IMR-90 (cell line): ENCODE results near the gene VPS4B. TPM values are rescaled to one million over a fixed set of nuclear protein-coding genes. Genes with fewer than 3 reads are reported as not detected.

Experiments
- ATAC-seq: fragments of 200-7000 bp; cut with Tn5 transposase; 2 replicates; pipeline ENCODE4 v1.9.1; 2020; ENCODE audit warnings: low read depth, mild to moderate bottlenecking, moderate library complexity
- BruUV-seq: library from RNA; stranded (reverse); fragments of 400-500 nt; replicated peaks from 2 replicates; lab custom pipeline; 2021; lab: Mats Ljungman, UMichigan
- CTCF ChIA-PET: fragments of 300-600 bp; formaldehyde crosslinking; extraction: SDS; loops from one replicate; lab custom pipeline; 2021; ENCODE audit warnings: antibody characterized with exemption; lab: Yijun Ruan, JAX
- POLR2A ChIA-PET: fragments of 300-600 bp; sonication (Branson Sonifier 250); formaldehyde crosslinking; loops from one replicate; lab custom pipeline; 2022; ENCODE audit warnings: antibody characterized with exemption; ENCODE audit not compliant: unreplicated experiment; lab: Charles Lee
- DNase-seq: peaks from one replicate; pipeline ENCODE4 v3.0.0; 2013
- H2AFZ ChIP-seq: replicated peaks from 2 replicates; pipeline ENCODE3; 2013; ENCODE audit warnings: low read length, mild to moderate bottlenecking; ENCODE audit not compliant: poor library complexity
- H2AK5ac ChIP-seq: 2 replicates; pipeline ENCODE4 v1.6.1; 2013; ENCODE audit warnings: low read depth, low read length, inconsistent platforms
- H2AK9ac ChIP-seq: replicated peaks from 2 replicates; pipeline ENCODE3; 2013; ENCODE audit warnings: mild to moderate bottlenecking, low read depth, low read length, moderate library complexity; ENCODE audit not compliant: poor library complexity
- H2BK120ac ChIP-seq: 2 replicates; pipeline ENCODE4 v1.6.1; 2013; ENCODE audit warnings: low read depth, low read length, inconsistent platforms
- H2BK15ac ChIP-seq: 3 replicates; pipeline ENCODE4 v1.6.1; 2013; ENCODE audit warnings: low read depth, low read length, inconsistent platforms
- H2BK20ac ChIP-seq: 2 replicates; pipeline ENCODE4 v1.6.1; 2013; ENCODE audit warnings: low read depth, mild to moderate bottlenecking, inconsistent platforms, low read length, moderate library complexity
- H2BK5ac ChIP-seq: 2 replicates; pipeline ENCODE4 v1.6.1; 2013; ENCODE audit warnings: mild to moderate bottlenecking, low read depth, low read length, inconsistent platforms; ENCODE audit not compliant: poor library complexity, severe bottlenecking
- H3K14ac ChIP-seq: replicated peaks from 2 replicates; pipeline ENCODE4 v1.6.1; 2013; ENCODE audit warnings: low read depth, low read length, inconsistent platforms
- H3K18ac ChIP-seq: 2 replicates; pipeline ENCODE4 v1.6.1; 2013; ENCODE audit warnings: low read depth, low read length, control low read depth
- H3K23ac ChIP-seq: 2 replicates; pipeline ENCODE4 v1.6.1; 2013; ENCODE audit warnings: low read depth, low read length, inconsistent platforms
- H3K27ac ChIP-seq: 2 replicates; pipeline ENCODE4 v1.5.1; 2013; ENCODE audit warnings: mild to moderate bottlenecking, control low read depth, low read length; ENCODE audit not compliant: insufficient read depth
- H3K27me3 ChIP-seq: 2 replicates; pipeline ENCODE4 v1.6.1; 2013; ENCODE audit warnings: low read length; ENCODE audit not compliant: control insufficient read depth, insufficient read depth
- H3K36me3 ChIP-seq: 2 replicates; pipeline ENCODE4 v1.6.1; 2013; ENCODE audit warnings: low read length, mixed read lengths; ENCODE audit not compliant: control insufficient read depth, insufficient read depth
- H3K4ac ChIP-seq: 2 replicates; pipeline ENCODE4 v1.6.1; 2013; ENCODE audit warnings: low read depth, low read length, inconsistent platforms
- H3K4me1 ChIP-seq: 2 replicates; pipeline ENCODE4 v1.6.1; 2013; ENCODE audit warnings: low read length, mixed read lengths; ENCODE audit not compliant: control insufficient read depth, insufficient read depth
- H3K4me2 ChIP-seq: 2 replicates; pipeline ENCODE4 v1.6.1; 2013; ENCODE audit warnings: low read depth, mild to moderate bottlenecking, control low read depth, low read length, moderate library complexity
- H3K4me3 ChIP-seq: 2 replicates; pipeline ENCODE4 v1.5.1; 2013; ENCODE audit warnings: low read depth, mild to moderate bottlenecking, control low read depth, low read length, moderate library complexity; ENCODE audit not compliant: insufficient read depth
- H3K56ac ChIP-seq: 2 replicates; pipeline ENCODE4 v1.6.1; 2013; ENCODE audit warnings: low read length, inconsistent platforms; ENCODE audit not compliant: insufficient read depth; ENCODE audit errors: extremely low read depth
- H3K79me1 ChIP-seq, 2 experiments: 2 replicates each; pipeline ENCODE4 v1.6.1; 2013; ENCODE audit warnings: low read length in 2 of 2, inconsistent platforms in 1 of 2, low read depth in 1 of 2
- H3K9ac ChIP-seq: 2 replicates; pipeline ENCODE4 v1.6.1; 2013; ENCODE audit warnings: low read depth, low read length, control low read depth
- H3K9me1 ChIP-seq: 2 replicates; pipeline ENCODE4 v1.6.1; 2013; ENCODE audit warnings: low read length, inconsistent platforms; ENCODE audit not compliant: insufficient read depth
- H3K9me3 ChIP-seq: 2 replicates; pipeline ENCODE4 v1.6.1; 2013; ENCODE audit warnings: low read length; ENCODE audit not compliant: control insufficient read depth, insufficient read depth
- H4K20me1 ChIP-seq: 2 replicates; pipeline ENCODE4 v1.6.1; 2013; ENCODE audit warnings: low read length, inconsistent platforms; ENCODE audit not compliant: insufficient read depth
- H4K5ac ChIP-seq: 2 replicates; pipeline ENCODE4 v1.6.1; 2013; ENCODE audit warnings: mild to moderate bottlenecking, low read depth, low read length, control low read depth
- H4K8ac ChIP-seq, 2 experiments: 2 replicates each; pipeline ENCODE4 v1.6.1; 2013; ENCODE audit warnings: low read depth in 2 of 2, low read length in 2 of 2, control low read depth in 1 of 2, inconsistent platforms in 1 of 2
- H4K91ac ChIP-seq: 2 replicates; pipeline ENCODE4 v1.6.1; 2013; ENCODE audit warnings: low read depth, low read length, inconsistent platforms; ENCODE audit not compliant: insufficient read depth
- CHD1 ChIP-seq: IDR thresholded peaks from 2 replicates; pipeline ENCODE4 v1.6.1; 2012; ENCODE audit warnings: low read depth, low read length, improper control_type of control experiment
- FOS ChIP-seq: fragments of 150-350 bp; IDR thresholded peaks from 2 replicates; pipeline ENCODE4 v1.6.1; 2016; ENCODE audit warnings: low read depth, low read length
- RAD21 ChIP-seq: IDR thresholded peaks from 2 replicates; pipeline ENCODE4 v1.6.1; 2012; ENCODE audit warnings: low read length, improper control_type of control experiment
- USF2 ChIP-seq: fragments of 150-350 bp; IDR thresholded peaks from 2 replicates; pipeline ENCODE4 v1.6.1; 2017; ENCODE audit warnings: mild to moderate bottlenecking, antibody characterized with exemption, low read length, low read depth
- WGBS, 2 experiments: methylation state at CpG; one replicate each; pipeline versions ENCODE4 v1.1.5 to v1.1.7; 2013; ENCODE audit warnings: missing lambda C conversion rate in 2 of 2; ENCODE audit not compliant: insufficient read length in 1 of 2; ENCODE audit errors: extremely low coverage in 2 of 2; 5-methylcytosine and 5-hydroxymethylcytosine counted together
- dilution Hi-C: fragments of 300-500 bp; cut with HindIII; formaldehyde crosslinking; loops from one replicate; pipeline ENCODE4 v1.14.3; 2018; ENCODE audit warnings: low sequenced_read_pairs; ENCODE audit not compliant: unreplicated experiment
- in situ Hi-C: fragments of 300-500 bp; cut with MboI; formaldehyde crosslinking; loops from 3 replicates; pipeline ENCODE4 v1.14.3; 2019; ENCODE audit warnings: low sequenced_read_pairs, inconsistent platforms, mixed read lengths
- intact Hi-C: fragments of 100-400 bp; cut with micrococcal nuclease; formaldehyde crosslinking; loops from 2 replicates; pipeline ENCODE4 v1.10.0; 2022
- polyA plus RNA-seq, 3 experiments: library from polyadenylated mRNA; depleted of rRNA; stranded (reverse); fragments of >200 nt; gene quantifications; 2 replicates each; pipeline ENCODE4 v1.2.3, GENCODE V29; 2012; ENCODE audit warnings: low replicate concordance in 1 of 3
- total RNA-seq: library from RNA; depleted of rRNA; stranded (reverse); fragments of >200 nt; gene quantifications from 2 replicates; pipeline ENCODE4 v1.2.3, GENCODE V29; 2012

The VPS4B gene
- total and polyA plus RNA-seq, 2 of the 4 experiments (the other 2 are of a cell fraction): 16.2 to 31.5 TPM

GRCh38 chr18:63346031-63346430 lies 76.2 kb downstream of the VPS4B start:
- no peaks in the 10 kb centered on the region for H3K9me1 ChIP-seq
- peaks cover 11 to 29% of the 10 kb centered on the region in 2 experiments; a peak in 3 of 4 replicates for H3K79me1 ChIP-seq
- H3K27me3 ChIP-seq: no peaks in the 10 kb centered on the region
- H3K27ac ChIP-seq: no peak overlapping the region
- no peak for DNase-seq
- no peaks in the 10 kb centered on the region; the same call in 1 of the 2 replicates for H4K20me1 ChIP-seq
- no peak overlapping the region for H2AFZ ChIP-seq
- no peak overlapping the region; the same call in 1 of the 2 replicates for H3K23ac ChIP-seq
- ChIA-PET CTCF (no interaction called here), POLR2A (no interaction called here)
- no peak overlapping the region for H3K14ac ChIP-seq
- dilution Hi-C loops: no loop called here
- in situ Hi-C loops: no loop called here
- H3K4me2 ChIP-seq: no peak overlapping the region
- no peaks in the 10 kb centered on the region for H3K4me1 ChIP-seq
- H2BK5ac ChIP-seq: no peak overlapping the region
- H2AK5ac ChIP-seq: no peak overlapping the region
- no peak overlapping the region for H3K18ac ChIP-seq
- TF ChIP-seq FOS: no peak
- TF ChIP-seq USF2: no peak
- TF ChIP-seq CHD1: no peak
- no peak for TF ChIP-seq RAD21
- no peak overlapping the region for H3K56ac ChIP-seq
- no peak overlapping the region for H3K4ac ChIP-seq
- H4K5ac ChIP-seq: no peak overlapping the region
- intact Hi-C loops: no loop called here
- no peak overlapping the region for H4K8ac ChIP-seq
- no peak overlapping the region for H3K4me3 ChIP-seq
- 63% methylated on average over 2 of the region's 7 CpGs; no CpG with 5 or more reads in 1 of the 2 experiments for WGBS, 2 experiments
- H2BK15ac ChIP-seq: no peak overlapping the region
- H2AK9ac ChIP-seq: no peak overlapping the region
- H4K91ac ChIP-seq: no peak overlapping the region
- H3K36me3 ChIP-seq: peaks cover 51% of the 10 kb centered on the region
- H3K9me3 ChIP-seq: no peaks in the 10 kb centered on the region
- no peak overlapping the region for H2BK120ac ChIP-seq
- no peak overlapping the region for H2BK20ac ChIP-seq
- no peak overlapping the region for H3K9ac ChIP-seq
- no TSS peak for BruUV-seq
- ATAC-seq: no peak
